NCI-H69 (cell line): ENCODE measurements around the gene CYGB.

Experiments used
- DNase-seq: peaks from one replicate; lab custom pipeline; 2025; lab: John Stamatoyannopoulos, UW

Gene CYGB

GRCh38 chr17:76550712-76551615 is 13.5 kb upstream of the CYGB start:
- DNase-seq = peak; percentile 74

GRCh38 chr17:76549539-76549938 is 12.0 kb upstream of the CYGB start:
- no peak for DNase-seq

DNA sequence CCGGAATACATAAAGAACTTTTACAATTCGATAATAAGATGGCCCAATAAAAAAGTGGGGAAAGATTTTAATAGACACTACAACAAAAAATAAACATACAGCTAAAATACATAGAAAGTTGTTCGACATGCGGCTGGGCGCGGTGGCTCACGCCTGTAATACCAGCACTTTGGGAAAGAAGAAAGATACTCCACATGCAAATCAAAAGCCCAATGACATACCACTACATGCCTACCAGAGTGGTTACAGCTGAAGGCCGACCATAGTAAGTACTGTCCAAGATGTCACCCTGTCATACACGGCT is 11.7 kb upstream of the CYGB start:
- DNase-seq = no peak

- DNase-seq = no peak
Measured at GRCh38 chr17:76548378-76549214, 11.1 kb upstream of the CYGB start.

GRCh38 chr17:76547642-76548202 is 10.2 kb upstream of the CYGB start:
- no peak for DNase-seq

DNA sequence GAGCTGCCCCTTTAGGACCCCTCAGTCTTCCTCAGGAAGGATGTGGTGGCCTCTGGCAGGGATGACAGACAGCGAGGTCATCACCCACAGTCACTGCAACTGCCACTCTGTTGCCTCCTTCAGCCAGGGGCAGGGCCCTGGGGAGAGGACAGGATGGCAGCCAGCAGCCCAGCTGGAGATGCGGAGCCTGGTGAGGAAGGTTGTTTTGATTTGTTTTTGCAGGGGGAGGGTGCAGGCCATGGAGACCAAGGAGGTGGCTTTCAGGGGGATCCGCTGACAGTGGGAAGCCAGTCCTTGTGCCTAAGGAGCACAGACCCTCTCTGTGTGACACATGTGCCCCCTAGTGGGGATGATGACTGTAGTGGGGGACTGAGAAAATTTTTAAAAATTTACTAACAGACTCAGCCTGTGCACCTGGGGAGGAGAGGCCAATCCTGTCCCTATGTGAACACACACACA is 9.7 kb upstream of the CYGB start:
- peak; percentile 80 for DNase-seq

DNA sequence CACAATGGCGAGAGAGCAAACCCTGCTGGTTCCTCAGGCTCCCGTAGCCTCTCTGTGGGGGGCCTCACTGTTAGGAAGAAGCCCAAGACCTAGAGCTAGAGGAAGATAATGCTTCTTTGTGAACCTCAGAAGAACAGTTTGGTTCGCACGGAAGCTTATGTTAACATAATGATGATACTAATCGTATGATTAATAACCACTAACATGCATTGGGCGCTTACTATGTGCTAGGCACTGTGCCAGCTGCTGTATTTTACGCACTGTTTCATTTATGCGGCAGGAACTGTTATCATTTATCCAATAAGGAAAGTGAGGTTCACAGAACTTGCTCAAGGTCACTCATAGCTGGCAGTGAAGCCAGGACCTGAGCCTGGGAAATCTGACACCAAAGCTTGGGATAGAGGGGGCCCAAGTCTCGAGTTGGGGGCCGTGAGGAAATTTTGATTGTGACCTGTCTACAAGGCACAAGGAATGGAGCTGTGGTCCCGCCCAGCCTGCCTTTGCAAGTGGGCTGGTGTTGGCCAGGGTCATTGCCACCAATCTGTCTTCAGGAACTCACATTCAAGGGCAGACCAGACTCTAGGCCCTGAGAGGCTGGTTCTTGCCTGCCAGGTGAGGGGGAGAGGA is 9.2 kb upstream of the CYGB start:
- DNase-seq = no peak

- no peak for DNase-seq
Measured at GRCh38 chr17:76545918-76546555, 8.5 kb upstream of the CYGB start.

- no peak for DNase-seq
Measured at GRCh38 chr17:76544546-76545365, 7.2 kb upstream of the CYGB start.

DNA sequence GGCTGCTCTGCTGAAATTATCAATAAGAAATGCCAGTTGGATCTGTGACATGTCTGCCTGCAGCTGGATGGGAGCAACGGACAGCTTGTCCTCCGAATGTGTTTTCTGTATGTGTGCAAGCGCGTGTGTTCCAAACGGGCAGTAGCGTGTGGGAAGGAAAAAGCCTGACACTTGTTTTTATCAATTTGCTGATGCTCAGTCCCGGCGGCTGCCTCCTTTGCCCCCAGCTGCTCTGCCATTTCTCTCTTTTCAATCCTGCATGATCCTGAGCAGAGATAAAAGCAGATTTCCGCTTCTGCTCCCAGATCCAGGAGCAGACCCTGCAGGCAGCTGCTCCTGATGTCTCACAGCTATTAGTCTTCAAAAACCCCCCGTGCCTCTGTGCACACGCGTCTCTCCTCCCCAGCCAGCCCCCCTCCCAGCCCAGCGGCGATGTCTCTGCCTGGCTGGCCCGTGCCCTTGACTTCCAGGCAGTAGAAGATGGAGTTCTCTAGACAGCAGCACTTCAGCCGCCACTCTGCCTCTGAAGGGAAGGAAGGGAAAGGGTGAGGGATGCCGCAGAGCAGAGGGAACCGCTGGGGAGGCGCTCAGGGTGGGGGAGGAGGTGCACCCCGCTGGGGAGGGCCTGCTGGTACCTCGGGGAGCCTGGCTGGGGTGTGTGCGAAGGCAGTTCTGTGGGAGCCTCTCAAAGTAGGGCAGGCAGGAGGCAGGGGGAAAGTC is 6.5 kb upstream of the CYGB start:
- peak; percentile 35 for DNase-seq

DNA sequence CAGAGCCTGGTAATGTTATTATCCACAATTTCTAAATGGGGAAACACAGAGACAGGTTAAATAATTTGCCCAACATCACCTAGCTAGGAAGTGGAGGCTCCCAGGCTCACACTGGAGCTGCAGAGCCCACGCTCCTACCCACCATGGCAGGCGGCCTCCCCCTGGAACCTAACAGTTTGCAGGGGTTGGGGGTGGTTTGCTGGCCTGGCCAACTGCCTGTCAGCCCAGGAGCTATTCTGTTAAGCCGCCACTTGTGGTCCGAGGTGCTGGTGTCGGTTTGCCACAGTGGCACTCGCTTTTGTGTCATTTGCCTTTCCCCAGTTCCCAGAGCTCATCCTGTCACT is 5.9 kb upstream of the CYGB start:
- DNase-seq = no peak

- no peak for DNase-seq
Measured at GRCh38 chr17:76542984-76543383, 5.5 kb upstream of the CYGB start.

- DNase-seq = no peak
Measured at GRCh38 chr17:76542566-76542971, 5.1 kb upstream of the CYGB start.

DNA sequence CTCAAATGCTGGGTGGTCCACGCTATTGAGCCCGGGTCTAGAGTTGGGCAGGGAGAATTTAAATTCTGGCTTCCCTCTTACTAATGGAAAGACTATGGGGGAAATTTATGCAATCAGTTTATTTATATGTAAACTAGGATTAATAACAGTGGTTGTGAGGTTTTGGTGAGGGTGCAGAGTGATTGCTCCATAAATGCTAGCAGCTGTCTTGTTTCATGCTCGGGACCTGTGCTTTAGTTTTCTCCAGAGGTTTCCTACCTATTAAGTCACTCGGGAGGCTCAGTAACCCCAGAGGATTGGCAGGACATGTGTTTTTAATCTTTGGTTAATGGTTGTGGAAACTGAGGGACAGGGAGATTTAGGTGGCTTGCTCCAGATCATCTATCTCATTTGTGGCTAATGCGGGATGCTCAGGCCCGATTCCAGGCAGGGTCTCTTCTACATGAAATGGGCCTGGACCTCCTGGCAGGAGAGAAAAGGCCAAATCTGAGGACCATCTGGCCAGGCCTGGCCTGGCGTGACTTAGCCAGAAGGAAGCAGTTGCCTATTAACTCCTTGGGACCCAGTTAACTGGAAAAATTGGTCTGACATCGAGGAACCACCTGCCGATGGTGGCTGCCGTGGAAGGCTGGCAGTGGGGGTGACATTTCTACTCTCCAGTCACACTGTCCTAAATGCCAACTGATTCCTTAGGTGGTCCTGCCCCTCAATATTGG is 4.4 kb upstream of the CYGB start:
- no peak for DNase-seq

DNA sequence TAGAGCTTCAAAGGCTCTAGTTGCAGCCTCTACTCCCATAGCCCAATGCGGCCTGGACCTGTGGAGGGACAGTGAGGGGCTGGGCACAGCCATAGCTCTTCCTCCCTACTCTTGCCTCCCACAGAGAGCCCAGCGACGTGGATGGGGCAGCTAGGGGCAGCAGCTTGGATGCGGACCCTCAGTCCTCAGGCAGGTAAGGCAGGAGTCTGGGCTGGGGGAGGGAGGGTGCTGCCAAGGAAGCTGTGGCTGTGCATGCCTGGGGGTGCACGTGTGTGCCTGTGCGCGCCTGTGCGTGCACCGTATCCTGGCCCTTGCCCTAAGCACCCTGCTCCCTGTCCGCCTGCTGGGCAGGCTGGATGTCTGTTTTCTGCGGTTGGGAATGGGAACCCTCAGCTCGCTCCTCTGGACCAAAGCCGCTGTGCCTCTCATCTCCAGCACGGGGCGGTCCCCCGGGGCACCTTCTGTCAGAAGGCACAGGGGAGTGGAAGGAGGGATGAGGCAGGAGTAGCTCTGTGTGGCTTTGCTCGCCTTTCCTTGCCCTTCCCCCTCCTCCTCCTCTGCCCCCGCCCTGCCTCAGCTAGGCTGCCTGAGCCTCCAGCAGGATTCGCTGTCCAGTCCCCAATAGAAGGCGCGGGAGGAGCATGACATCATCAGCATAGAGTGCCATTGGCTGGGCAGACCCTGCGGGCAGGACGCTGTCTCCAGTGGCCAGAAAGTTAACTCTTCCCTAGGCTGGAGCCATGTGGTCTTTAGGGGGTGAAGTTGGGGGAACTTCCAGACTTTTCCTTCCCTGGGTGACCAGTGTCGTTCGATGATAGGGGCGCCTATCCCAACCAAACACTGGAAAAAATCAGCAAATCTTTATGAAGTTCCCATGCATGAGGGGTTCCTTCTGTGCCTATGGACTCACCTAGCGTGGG is 3.1 kb upstream of the CYGB start:
- DNase-seq = peak; percentile 98

- DNase-seq = no peak
Measured at GRCh38 chr17:76539631-76540271, 2.2 kb upstream of the CYGB start, which contains the start of gene PRCD. Gene PRCD, plus strand, starts transcription at chr17:76540044. Its CDS starts 98 bp downstream, at chr17:76540142.

DNA sequence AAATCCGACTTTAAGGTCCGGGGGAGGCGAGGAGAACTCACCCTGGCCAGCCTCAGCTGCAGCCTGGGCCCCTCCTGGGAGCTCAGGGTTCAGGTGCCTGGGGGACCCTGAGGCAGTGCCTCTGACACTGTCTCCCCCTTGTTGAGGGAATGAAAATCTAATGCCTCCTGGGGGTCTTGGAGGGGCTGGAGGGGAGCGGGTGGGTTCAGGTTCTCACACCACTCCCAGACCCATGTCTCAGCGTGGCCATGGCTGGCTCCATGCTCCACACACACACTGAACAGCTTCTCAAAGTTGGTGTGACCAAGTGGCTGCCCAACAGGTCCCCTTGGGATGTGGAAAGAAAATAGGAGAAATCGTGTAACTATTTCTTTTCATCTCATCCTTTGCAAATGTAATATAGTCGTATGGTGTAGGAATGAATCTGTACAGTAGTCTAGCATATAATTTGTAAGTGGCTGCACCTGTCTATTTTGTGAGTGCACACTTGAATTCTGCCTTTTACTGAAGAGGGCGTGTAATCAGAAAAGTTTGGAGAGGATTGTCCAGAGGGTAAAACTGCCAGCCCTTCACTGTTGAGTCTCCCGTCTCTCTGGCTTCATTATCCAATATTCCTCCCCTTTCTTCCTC is 1.5 kb upstream of the CYGB start:
- no peak for DNase-seq
